Endothelial cell of umbilical vein (primary cell): Measurements from ENCODE around the gene CCDC40.

Source experiments
- EZH2 ChIP-seq: IDR thresholded peaks from 2 replicates; pipeline ENCODE4 v1.6.1; 2012; ENCODE audit warnings: borderline replicate concordance, low read depth, mild to moderate bottlenecking, moderate library complexity, low read length, inconsistent platforms; ENCODE audit not compliant: severe bottlenecking
- POLR2A ChIP-seq: IDR thresholded peaks from 2 replicates; pipeline ENCODE4 v1.6.1; 2012; ENCODE audit warnings: low read depth, mild to moderate bottlenecking, control low read depth, low read length
- TF ChIP-seq, protein P1 (sequence below), 2 donors: IDR thresholded peaks; 1 replicate in 1 of 2; 2 replicates in 1 of 2; pipeline ENCODE4 v1.5.1; 2011; ENCODE audit warnings: low read length in 2 of 2, mild to moderate bottlenecking in 2 of 2, moderate library complexity in 2 of 2, control low read depth in 1 of 2, inconsistent platforms in 1 of 2, low read depth in 1 of 2; ENCODE audit not compliant: insufficient read depth in 1 of 2; ENCODE audit errors: extremely low read depth in 1 of 2

DNA sequence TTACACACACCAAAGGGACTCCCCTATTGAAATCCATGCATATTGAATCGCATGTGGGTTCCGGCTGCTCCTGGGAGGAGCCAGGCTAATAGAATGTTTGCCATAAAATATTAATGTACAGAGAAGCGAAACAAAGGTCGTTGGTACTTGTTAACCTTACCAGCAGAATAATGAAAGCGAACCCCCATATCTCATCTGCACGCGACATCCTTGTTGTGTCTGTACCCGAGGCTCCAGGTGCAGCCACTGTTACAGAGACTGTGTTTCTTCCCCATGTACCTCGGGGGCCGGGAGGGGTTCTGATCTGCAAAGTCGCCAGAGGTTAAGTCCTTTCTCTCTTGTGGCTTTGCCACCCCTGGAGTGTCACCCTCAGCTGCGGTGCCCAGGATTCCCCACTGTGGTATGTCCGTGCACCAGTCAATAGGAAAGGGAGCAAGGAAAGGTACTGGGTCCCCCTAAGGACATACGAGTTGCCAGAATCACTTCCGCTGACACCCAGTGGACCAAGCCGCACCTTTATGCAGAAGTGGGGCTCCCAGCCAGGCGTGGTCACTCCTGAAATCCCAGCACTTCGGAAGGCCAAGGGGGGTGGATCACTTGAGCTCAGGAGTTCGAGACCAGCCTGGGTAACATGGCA lies 67.1 kb downstream of the CCDC40 start:
- TF ChIP-seq EZH2: no peak
- TF ChIP-seq, protein P1, sequence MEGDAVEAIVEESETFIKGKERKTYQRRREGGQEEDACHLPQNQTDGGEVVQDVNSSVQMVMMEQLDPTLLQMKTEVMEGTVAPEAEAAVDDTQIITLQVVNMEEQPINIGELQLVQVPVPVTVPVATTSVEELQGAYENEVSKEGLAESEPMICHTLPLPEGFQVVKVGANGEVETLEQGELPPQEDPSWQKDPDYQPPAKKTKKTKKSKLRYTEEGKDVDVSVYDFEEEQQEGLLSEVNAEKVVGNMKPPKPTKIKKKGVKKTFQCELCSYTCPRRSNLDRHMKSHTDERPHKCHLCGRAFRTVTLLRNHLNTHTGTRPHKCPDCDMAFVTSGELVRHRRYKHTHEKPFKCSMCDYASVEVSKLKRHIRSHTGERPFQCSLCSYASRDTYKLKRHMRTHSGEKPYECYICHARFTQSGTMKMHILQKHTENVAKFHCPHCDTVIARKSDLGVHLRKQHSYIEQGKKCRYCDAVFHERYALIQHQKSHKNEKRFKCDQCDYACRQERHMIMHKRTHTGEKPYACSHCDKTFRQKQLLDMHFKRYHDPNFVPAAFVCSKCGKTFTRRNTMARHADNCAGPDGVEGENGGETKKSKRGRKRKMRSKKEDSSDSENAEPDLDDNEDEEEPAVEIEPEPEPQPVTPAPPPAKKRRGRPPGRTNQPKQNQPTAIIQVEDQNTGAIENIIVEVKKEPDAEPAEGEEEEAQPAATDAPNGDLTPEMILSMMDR (IDR thresholded peaks at IDR 0.05; ENCODE audit: extremely low read depth in 1 of 2, insufficient read depth in 1 of 2, low read depth in 1 of 2, low read length in 2 of 2): no peak
- no peak for TF ChIP-seq POLR2A
